H1 (cell line): ENCODE measurements around the gene SPSB1.

Experiments used
- CHD2 ChIP-seq: IDR thresholded peaks from 2 replicates; pipeline ENCODE4 v1.6.1; 2012; ENCODE audit warnings: low read length, improper control_type of control experiment
- EGR1 ChIP-seq: IDR thresholded peaks from 2 replicates; pipeline ENCODE4 v1.6.1; 2011; ENCODE audit warnings: low read depth, low read length, borderline replicate concordance
- EP300 ChIP-seq, 2 experiments: IDR thresholded peaks; 1 replicate in 1 of 2; 2 replicates in 1 of 2; pipeline ENCODE4 v1.6.1; 2011 to 2012; ENCODE audit warnings: low read depth in 2 of 2, low read length in 2 of 2, mild to moderate bottlenecking in 2 of 2, borderline replicate concordance in 1 of 2, inconsistent platforms in 1 of 2, moderate library complexity in 1 of 2
- JUND ChIP-seq: IDR thresholded peaks from 2 replicates; pipeline ENCODE4 v1.6.1; 2011; ENCODE audit warnings: mild to moderate bottlenecking, improper control_type of control experiment, low read length
- POLR2A ChIP-seq, 2 experiments: IDR thresholded peaks; 1 replicate in 1 of 2; 2 replicates in 1 of 2; pipeline ENCODE4 v1.6.1; 2011; ENCODE audit warnings: low read depth in 2 of 2, low read length in 2 of 2, mild to moderate bottlenecking in 2 of 2; ENCODE audit errors: control extremely low read depth in 1 of 2
- SAP30 ChIP-seq: fragments of 300-600 bp; sonication (generic); IDR thresholded peaks from 2 replicates; pipeline ENCODE4 v1.7.1; 2012; ENCODE audit warnings: low read length, moderate library complexity, mild to moderate bottlenecking, inconsistent platforms; ENCODE audit not compliant: insufficient read depth, insufficient replicate concordance
- TF ChIP-seq, protein P1 (sequence below), 3 experiments: IDR thresholded peaks; 1 replicate in 2 of 3; 2 replicates in 1 of 3; pipeline versions ENCODE4 v1.5.1 to v1.6.1; 2011; ENCODE audit warnings: low read length in 3 of 3, mild to moderate bottlenecking in 3 of 3, inconsistent platforms in 2 of 3, low read depth in 1 of 3, moderate library complexity in 1 of 3; ENCODE audit not compliant: insufficient read depth in 1 of 3; ENCODE audit errors: control extremely low read depth in 1 of 3
- TF ChIP-seq, protein P2 (sequence below): IDR thresholded peaks from 2 replicates; pipeline ENCODE4 v1.6.1; 2011; ENCODE audit warnings: low read depth, mild to moderate bottlenecking, low read length; ENCODE audit not compliant: insufficient read depth

DNA sequence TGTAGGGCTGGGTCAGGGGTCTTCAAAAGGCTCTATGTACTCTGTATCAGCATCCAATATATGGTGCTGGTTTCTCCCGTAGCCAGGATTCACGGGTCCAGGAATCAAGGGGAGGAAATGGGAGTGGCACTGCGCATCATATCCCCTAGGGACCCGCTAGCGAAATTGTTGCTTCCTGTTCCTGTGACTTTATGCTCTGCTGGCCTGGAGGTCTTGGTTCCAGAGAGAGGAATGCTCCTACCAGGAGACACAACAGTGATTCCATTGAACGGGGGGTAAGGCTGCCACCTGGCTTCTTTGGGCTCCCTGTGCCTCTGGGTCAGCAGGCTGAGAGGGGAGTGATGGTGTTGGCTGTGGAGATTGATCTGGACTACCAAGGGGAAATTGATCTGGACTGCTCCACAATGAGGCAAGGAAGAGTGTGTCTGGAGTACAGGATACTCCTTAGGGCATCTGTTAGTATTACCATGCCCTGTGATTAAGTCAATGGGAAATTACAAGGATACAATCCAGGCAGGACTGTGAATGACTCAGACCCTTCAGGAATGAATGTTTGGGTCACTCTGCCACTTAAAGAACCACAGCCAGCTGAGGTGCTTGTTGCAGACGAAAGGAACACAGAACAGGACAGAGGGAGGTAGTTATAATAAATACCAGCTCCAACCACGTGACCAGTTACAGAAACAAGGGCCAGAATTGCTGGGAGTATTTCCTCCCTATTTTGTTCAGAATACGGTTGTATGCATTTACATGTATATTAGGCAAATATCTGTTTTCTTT, 10.2 kb downstream of the SPSB1 start:
- TF ChIP-seq, protein P1, sequence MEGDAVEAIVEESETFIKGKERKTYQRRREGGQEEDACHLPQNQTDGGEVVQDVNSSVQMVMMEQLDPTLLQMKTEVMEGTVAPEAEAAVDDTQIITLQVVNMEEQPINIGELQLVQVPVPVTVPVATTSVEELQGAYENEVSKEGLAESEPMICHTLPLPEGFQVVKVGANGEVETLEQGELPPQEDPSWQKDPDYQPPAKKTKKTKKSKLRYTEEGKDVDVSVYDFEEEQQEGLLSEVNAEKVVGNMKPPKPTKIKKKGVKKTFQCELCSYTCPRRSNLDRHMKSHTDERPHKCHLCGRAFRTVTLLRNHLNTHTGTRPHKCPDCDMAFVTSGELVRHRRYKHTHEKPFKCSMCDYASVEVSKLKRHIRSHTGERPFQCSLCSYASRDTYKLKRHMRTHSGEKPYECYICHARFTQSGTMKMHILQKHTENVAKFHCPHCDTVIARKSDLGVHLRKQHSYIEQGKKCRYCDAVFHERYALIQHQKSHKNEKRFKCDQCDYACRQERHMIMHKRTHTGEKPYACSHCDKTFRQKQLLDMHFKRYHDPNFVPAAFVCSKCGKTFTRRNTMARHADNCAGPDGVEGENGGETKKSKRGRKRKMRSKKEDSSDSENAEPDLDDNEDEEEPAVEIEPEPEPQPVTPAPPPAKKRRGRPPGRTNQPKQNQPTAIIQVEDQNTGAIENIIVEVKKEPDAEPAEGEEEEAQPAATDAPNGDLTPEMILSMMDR (IDR thresholded peaks at IDR 0.05; ENCODE audit: control extremely low read depth in 1 of 3, insufficient read depth in 1 of 3, low read depth in 1 of 3, low read length in 3 of 3) = no peak
- TF ChIP-seq SAP30 (no peak), CHD2 (no peak), EP300 (IDR thresholded peaks at IDR 0.05; ENCODE audit: borderline replicate concordance in 1 of 2, low read depth in 2 of 2, low read length in 2 of 2) (no peak), JUND (no peak), POLR2A (IDR thresholded peaks at IDR 0.05; ENCODE audit: control extremely low read depth in 1 of 2, low read depth in 2 of 2, low read length in 2 of 2) (no peak), EGR1 (no peak)
- TF ChIP-seq, protein P2, sequence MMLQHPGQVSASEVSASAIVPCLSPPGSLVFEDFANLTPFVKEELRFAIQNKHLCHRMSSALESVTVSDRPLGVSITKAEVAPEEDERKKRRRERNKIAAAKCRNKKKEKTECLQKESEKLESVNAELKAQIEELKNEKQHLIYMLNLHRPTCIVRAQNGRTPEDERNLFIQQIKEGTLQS = no peak
